ENCODE data around the gene KLHL17. TPM values are rescaled to one million over a fixed set of nuclear protein-coding genes. Genes with fewer than 3 reads are reported as not detected.

Gene KLHL17
- total and polyA plus RNA-seq, 9 of the 15 experiments (the other 6 are each of a cell fraction or from before 2014, with no cell fraction given): 0.14 to 84.8 (median 13.0) TPM

GRCh38 chr1:942864-943533 lies 17.4 kb upstream of the KLHL17 start (continued):
- TF ChIP-seq KDM2B (CRISPR knock-in tag; IDR thresholded peaks at IDR 0.05) (no peak), SRSF1 (IDR thresholded peaks at IDR 0.05; ENCODE audit: low read depth, low read length) (0 out of 2 replicates have a peak, but pooled peaks have one; percentile 12), MTA3 (IDR thresholded peaks at IDR 0.05; ENCODE audit: borderline replicate concordance) (no peak), SMARCA4 (IDR thresholded peaks at IDR 0.05) (no peak), ZNF778 (CRISPR knock-in tag; IDR thresholded peaks at IDR 0.05) (no peak), ZNF384 (IDR thresholded peaks at IDR 0.05; ENCODE audit: low read depth, low read length) (0 out of 2 replicates have a peak, but pooled peaks have one; percentile 4), CREM (IDR thresholded peaks at IDR 0.05; ENCODE audit: low read depth) (peak; percentile 74), FOXK1 (CRISPR knock-in tag; IDR thresholded peaks at IDR 0.05; ENCODE audit: borderline replicate concordance) (no peak), FOXJ3 (CRISPR knock-in tag; IDR thresholded peaks at IDR 0.05) (no peak), THAP12 (CRISPR knock-in tag; IDR thresholded peaks at IDR 0.05) (no peak), DMBX1 (CRISPR knock-in tag; IDR thresholded peaks at IDR 0.05; ENCODE audit: borderline replicate concordance) (no peak), ATF1 (CRISPR knock-in tag; IDR thresholded peaks at IDR 0.05) (no peak), ATF1 (tag; IDR thresholded peaks at IDR 0.05) (peak; percentile 62), JUNB (CRISPR knock-in tag; conservative IDR thresholded peaks at IDR 0.05) (no peak), ZNF764 (CRISPR knock-in tag; IDR thresholded peaks at IDR 0.05; ENCODE audit: low read depth) (no peak)
- TF ChIP-seq, protein P1, sequence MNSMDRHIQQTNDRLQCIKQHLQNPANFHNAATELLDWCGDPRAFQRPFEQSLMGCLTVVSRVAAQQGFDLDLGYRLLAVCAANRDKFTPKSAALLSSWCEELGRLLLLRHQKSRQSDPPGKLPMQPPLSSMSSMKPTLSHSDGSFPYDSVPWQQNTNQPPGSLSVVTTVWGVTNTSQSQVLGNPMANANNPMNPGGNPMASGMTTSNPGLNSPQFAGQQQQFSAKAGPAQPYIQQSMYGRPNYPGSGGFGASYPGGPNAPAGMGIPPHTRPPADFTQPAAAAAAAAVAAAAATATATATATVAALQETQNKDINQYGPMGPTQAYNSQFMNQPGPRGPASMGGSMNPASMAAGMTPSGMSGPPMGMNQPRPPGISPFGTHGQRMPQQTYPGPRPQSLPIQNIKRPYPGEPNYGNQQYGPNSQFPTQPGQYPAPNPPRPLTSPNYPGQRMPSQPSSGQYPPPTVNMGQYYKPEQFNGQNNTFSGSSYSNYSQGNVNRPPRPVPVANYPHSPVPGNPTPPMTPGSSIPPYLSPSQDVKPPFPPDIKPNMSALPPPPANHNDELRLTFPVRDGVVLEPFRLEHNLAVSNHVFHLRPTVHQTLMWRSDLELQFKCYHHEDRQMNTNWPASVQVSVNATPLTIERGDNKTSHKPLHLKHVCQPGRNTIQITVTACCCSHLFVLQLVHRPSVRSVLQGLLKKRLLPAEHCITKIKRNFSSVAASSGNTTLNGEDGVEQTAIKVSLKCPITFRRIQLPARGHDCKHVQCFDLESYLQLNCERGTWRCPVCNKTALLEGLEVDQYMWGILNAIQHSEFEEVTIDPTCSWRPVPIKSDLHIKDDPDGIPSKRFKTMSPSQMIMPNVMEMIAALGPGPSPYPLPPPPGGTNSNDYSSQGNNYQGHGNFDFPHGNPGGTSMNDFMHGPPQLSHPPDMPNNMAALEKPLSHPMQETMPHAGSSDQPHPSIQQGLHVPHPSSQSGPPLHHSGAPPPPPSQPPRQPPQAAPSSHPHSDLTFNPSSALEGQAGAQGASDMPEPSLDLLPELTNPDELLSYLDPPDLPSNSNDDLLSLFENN (IDR thresholded peaks at IDR 0.05; ENCODE audit: low read depth in 2 of 2, low read length in 2 of 2): no peak
- TF ChIP-seq, protein P2, sequence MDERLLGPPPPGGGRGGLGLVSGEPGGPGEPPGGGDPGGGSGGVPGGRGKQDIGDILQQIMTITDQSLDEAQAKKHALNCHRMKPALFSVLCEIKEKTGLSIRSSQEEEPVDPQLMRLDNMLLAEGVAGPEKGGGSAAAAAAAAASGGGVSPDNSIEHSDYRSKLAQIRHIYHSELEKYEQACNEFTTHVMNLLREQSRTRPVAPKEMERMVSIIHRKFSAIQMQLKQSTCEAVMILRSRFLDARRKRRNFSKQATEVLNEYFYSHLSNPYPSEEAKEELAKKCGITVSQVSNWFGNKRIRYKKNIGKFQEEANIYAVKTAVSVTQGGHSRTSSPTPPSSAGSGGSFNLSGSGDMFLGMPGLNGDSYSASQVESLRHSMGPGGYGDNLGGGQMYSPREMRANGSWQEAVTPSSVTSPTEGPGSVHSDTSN (CRISPR knock-in tag; IDR thresholded peaks at IDR 0.05; ENCODE audit: low read depth): no peak
- TF ChIP-seq, protein P2 (tag; conservative IDR thresholded peaks at IDR 0.05; ENCODE audit: low read depth): no peak
- TF ChIP-seq, protein P3, sequence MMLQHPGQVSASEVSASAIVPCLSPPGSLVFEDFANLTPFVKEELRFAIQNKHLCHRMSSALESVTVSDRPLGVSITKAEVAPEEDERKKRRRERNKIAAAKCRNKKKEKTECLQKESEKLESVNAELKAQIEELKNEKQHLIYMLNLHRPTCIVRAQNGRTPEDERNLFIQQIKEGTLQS (IDR thresholded peaks at IDR 0.05): no peak
- TF ChIP-seq, protein P3 (CRISPR knock-in tag; conservative IDR thresholded peaks at IDR 0.05): no peak
